GM06990 (cell line): ENCODE results near the gene PHF21A.

Source experiments
- DNase-seq: peaks from one replicate; pipeline ENCODE4 v3.0.0-alpha.2; 2011; ENCODE audit not compliant: insufficient read length; ENCODE audit errors: extremely low read depth
- H3K27me3 ChIP-seq: replicated peaks from 2 replicates; pipeline ENCODE4 v1.6.0; 2011; ENCODE audit warnings: low read length; ENCODE audit not compliant: control insufficient read depth, insufficient read depth
- H3K36me3 ChIP-seq: 2 replicates; pipeline ENCODE4 v1.5.1; 2011; ENCODE audit warnings: low read length; ENCODE audit not compliant: control insufficient read depth, insufficient read depth
- H3K4me3 ChIP-seq: replicated peaks from 2 replicates; pipeline ENCODE4 v1.5.1; 2011; ENCODE audit warnings: low read depth, mild to moderate bottlenecking, control low read depth, low read length
- CTCF ChIP-seq: IDR thresholded peaks from 2 replicates; pipeline ENCODE4 v1.5.1; 2011; ENCODE audit warnings: low read length, control low read depth, mild to moderate bottlenecking, inconsistent platforms; ENCODE audit not compliant: insufficient read depth, poor library complexity, severe bottlenecking

PHF21A gene

GRCh38 chr11:46050003-46050461 is 71.2 kb downstream of the PHF21A start:
- TF ChIP-seq CTCF = no peak
- Histone ChIP-seq H3K27me3 (no peaks in the 10 kb centered on the region), H3K4me3 (no peak overlapping the region), H3K36me3 (no peaks in the 10 kb centered on the region)
- DNase-seq = no peak

- no peak for TF ChIP-seq CTCF
Measured at GRCh38 chr11:46049325-46049897, 71.8 kb downstream of the PHF21A start.

GRCh38 chr11:46048198-46048597 is 73.1 kb downstream of the PHF21A start:
- H3K36me3 ChIP-seq = no peaks in the 10 kb centered on the region

More at GRCh38 chr11:46049325-46049897, 71.8 kb downstream of the PHF21A start:
- H3K4me3 ChIP-seq = no peak overlapping the region
- H3K27me3 ChIP-seq = no peaks in the 10 kb centered on the region
- no peak for DNase-seq
- no peaks in the 10 kb centered on the region for H3K36me3 ChIP-seq

GRCh38 chr11:46047520-46047919 is 73.7 kb downstream of the PHF21A start:
- Histone ChIP-seq H3K27me3 (no peaks in the 10 kb centered on the region), H3K36me3 (no peaks in the 10 kb centered on the region), H3K4me3 (no peak overlapping the region)
- TF ChIP-seq CTCF = no peak
- no peak for DNase-seq

More at GRCh38 chr11:46048198-46048597, 73.1 kb downstream of the PHF21A start:
- H3K27me3 ChIP-seq = no peaks in the 10 kb centered on the region
- no peak for DNase-seq
- H3K4me3 ChIP-seq = no peak overlapping the region
- TF ChIP-seq CTCF = no peak

- no peak for DNase-seq
- Histone ChIP-seq H3K36me3 (no peaks in the 10 kb centered on the region), H3K4me3 (no peak overlapping the region), H3K27me3 (no peaks in the 10 kb centered on the region)
- no peak for TF ChIP-seq CTCF
Measured at GRCh38 chr11:46045811-46046210, 75.4 kb downstream of the PHF21A start.

GRCh38 chr11:46044601-46045000 is 76.7 kb downstream of the PHF21A start:
- TF ChIP-seq CTCF = no peak

More at GRCh38 chr11:46044601-46045000, 76.7 kb downstream of the PHF21A start:
- Histone ChIP-seq H3K27me3 (no peaks in the 10 kb centered on the region), H3K36me3 (no peaks in the 10 kb centered on the region), H3K4me3 (no peak overlapping the region)
- no peak for DNase-seq
